GM21447 (cell line): ENCODE measurements around the gene OAS2.
"Not testable (repeated sequence)": the region's sequence is repeated elsewhere in the genome, so short reads cannot be mapped to it uniquely, and the experiment has no call there.

Source experiments
- ATAC-seq: cut with Tn5 transposase; IDR thresholded peaks from one replicate; pipeline ENCODE4 v1.9.1; 2021; ENCODE audit not compliant: unreplicated experiment

OAS2 gene

GRCh38 chr12:112947761-112948160, 30.6 kb upstream of the OAS2 start:
- no peak for ATAC-seq

GRCh38 chr12:112948806-112949205, 29.5 kb upstream of the OAS2 start:
- no peak for ATAC-seq

GRCh38 chr12:112950701-112951100, 27.6 kb upstream of the OAS2 start:
- ATAC-seq, result no peak

GRCh38 chr12:112957125-112957524, 21.2 kb upstream of the OAS2 start:
- not testable (repeated sequence) for ATAC-seq

- ATAC-seq, result no peak
Measured at GRCh38 chr12:112961074-112961473, 17.2 kb upstream of the OAS2 start.

GRCh38 chr12:112961536-112961935, 16.8 kb upstream of the OAS2 start:
- no peak for ATAC-seq

- ATAC-seq, result no peak
Measured at GRCh38 chr12:112962561-112962960, 15.8 kb upstream of the OAS2 start.

- ATAC-seq, result no peak
Measured at GRCh38 chr12:112963227-112963861, 15.0 kb upstream of the OAS2 start.

- no peak for ATAC-seq
Measured at GRCh38 chr12:112964067-112964670, 14.2 kb upstream of the OAS2 start.

GRCh38 chr12:112964915-112965314, 13.4 kb upstream of the OAS2 start:
- no peak for ATAC-seq

- no peak for ATAC-seq
Measured at GRCh38 chr12:112965643-112966042, 12.7 kb upstream of the OAS2 start.

- no peak for ATAC-seq
Measured at GRCh38 chr12:112967306-112967705, 11.0 kb upstream of the OAS2 start.

- ATAC-seq, result no peak
Measured at GRCh38 chr12:112967858-112968257, 10.5 kb upstream of the OAS2 start.

- no peak for ATAC-seq
Measured at GRCh38 chr12:112969547-112970306, 8.6 kb upstream of the OAS2 start.

GRCh38 chr12:112970391-112970790, 7.9 kb upstream of the OAS2 start:
- no peak for ATAC-seq

GRCh38 chr12:112971248-112971647, 7.1 kb upstream of the OAS2 start:
- no peak for ATAC-seq

- ATAC-seq, result no peak
Measured at GRCh38 chr12:112973011-112973735, 5.1 kb upstream of the OAS2 start.

GRCh38 chr12:112973818-112974231, 4.5 kb upstream of the OAS2 start:
- no peak for ATAC-seq

- no peak for ATAC-seq
Measured at GRCh38 chr12:112974904-112975303, 3.4 kb upstream of the OAS2 start.

- no peak for ATAC-seq
Measured at GRCh38 chr12:112977139-112977538, 1.2 kb upstream of the OAS2 start.

GRCh38 chr12:112977641-112978040, 678 bp upstream of the OAS2 start:
- no peak for ATAC-seq
